IPS-20b (cell line): Measurements from ENCODE around the gene HAL.

Experiments used
- H3K27ac ChIP-seq: one replicate; pipeline ENCODE4 v1.5.1; 2013; ENCODE audit warnings: low read length
- H3K27me3 ChIP-seq: 2 replicates; pipeline ENCODE4 v1.6.1; 2013; ENCODE audit warnings: mild to moderate bottlenecking, low read length, inconsistent platforms; ENCODE audit not compliant: insufficient read depth
- H3K36me3 ChIP-seq: 2 replicates; pipeline ENCODE4 v1.6.1; 2013; ENCODE audit warnings: low read depth, mild to moderate bottlenecking, inconsistent platforms, low read length, moderate library complexity; ENCODE audit not compliant: insufficient read depth
- H3K4me1 ChIP-seq: 2 replicates; pipeline ENCODE4 v1.6.1; 2013; ENCODE audit warnings: mild to moderate bottlenecking, control low read depth, inconsistent platforms, low read length, moderate library complexity; ENCODE audit not compliant: insufficient read depth
- H3K4me3 ChIP-seq: 2 replicates; pipeline ENCODE4 v1.5.1; 2013; ENCODE audit warnings: mild to moderate bottlenecking, low read length, inconsistent platforms
- H3K9ac ChIP-seq: 2 replicates; pipeline ENCODE4 v1.6.1; 2013; ENCODE audit warnings: low read depth, mild to moderate bottlenecking, inconsistent platforms, low read length, moderate library complexity
- H3K9me3 ChIP-seq: 2 replicates; pipeline ENCODE4 v1.6.1; 2013; ENCODE audit warnings: mild to moderate bottlenecking, low read depth, low read length, inconsistent platforms; ENCODE audit not compliant: insufficient read depth

The HAL gene

DNA sequence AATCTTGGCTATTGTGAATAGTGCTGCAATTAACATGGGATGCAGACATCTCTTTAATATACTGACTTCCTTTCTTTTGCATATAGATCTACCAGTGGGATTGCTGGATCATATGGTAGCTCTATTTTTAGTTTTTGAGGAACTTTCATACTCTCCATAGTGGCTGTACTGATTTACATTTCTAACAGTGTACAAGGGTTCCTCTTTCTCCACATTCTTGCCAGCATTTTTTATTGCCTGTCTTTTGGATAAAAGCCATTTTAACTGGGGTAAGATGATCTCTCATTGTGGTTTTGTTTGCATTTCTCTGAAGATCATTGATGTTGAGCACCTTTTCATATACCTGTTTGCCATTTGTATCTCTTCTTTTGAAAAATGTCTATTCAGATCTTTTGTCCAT lies 44.6 kb downstream of the HAL start:
- H3K9ac ChIP-seq, result no peak overlapping the region
- no peaks in the 10 kb centered on the region for H3K36me3 ChIP-seq
- H3K27me3 ChIP-seq, result no peaks in the 10 kb centered on the region
- no peak overlapping the region for H3K27ac ChIP-seq
- H3K4me1 ChIP-seq, result peaks cover 12% of the 10 kb centered on the region
- H3K9me3 ChIP-seq, result no peaks in the 10 kb centered on the region
- no peak overlapping the region for H3K4me3 ChIP-seq

DNA sequence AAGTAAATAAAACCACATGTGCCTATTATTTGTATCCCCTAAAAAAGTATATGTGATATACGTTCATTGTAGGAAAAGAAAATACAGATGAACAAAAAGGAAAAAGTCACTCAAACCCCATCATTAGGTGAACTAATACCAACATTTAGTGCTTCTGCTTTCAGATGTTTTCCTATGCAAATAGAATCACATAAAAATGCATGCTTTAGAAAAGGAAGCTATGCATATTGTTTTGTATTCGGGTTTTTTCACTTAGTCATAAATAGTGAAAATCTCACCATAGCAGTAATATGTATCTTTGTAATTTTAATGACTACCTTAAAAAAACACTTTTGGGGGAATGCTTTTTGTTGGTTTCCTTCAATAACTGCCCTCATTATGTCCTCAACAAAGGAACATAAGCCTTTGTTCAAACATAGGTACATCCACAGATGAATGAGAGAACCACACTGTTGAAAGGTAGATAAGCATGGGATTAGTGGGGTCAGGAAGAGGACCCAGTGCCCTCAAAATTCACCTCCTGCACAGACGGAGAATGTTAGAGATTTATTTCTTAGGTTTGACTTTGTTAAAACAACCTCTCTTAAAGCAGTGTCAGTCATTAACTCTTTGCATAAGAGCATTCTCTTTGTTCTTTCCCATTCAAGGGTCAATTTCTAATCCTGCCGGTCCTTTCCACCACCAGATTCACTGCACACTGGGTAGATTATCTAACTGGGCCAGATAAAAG lies 46.5 kb downstream of the HAL start:
- Histone ChIP-seq H3K4me1 (peaks cover 14% of the 10 kb centered on the region), H3K4me3 (no peak overlapping the region; the same call in 1 of the 2 replicates), H3K27ac (no peak overlapping the region)

GRCh38 chr12:95944108-95944704 lies 51.9 kb downstream of the HAL start:
- Histone ChIP-seq H3K9ac (no peak overlapping the region), H3K4me1 (peaks cover 7% of the 10 kb centered on the region; the same call in 1 of the 2 replicates), H3K27ac (no peak overlapping the region), H3K27me3 (peaks cover 31% of the 10 kb centered on the region), H3K4me3 (peak overlapping the region; percentile 93; the same call in 1 of the 2 replicates), H3K36me3 (no peaks in the 10 kb centered on the region), H3K9me3 (no peaks in the 10 kb centered on the region)

More for the DNA sequence above, 46.5 kb downstream of the HAL start:
- Histone ChIP-seq H3K9ac (no peak overlapping the region), H3K36me3 (no peaks in the 10 kb centered on the region), H3K9me3 (no peaks in the 10 kb centered on the region), H3K27me3 (peaks cover 7% of the 10 kb centered on the region; the same call in 1 of the 2 replicates)

DNA sequence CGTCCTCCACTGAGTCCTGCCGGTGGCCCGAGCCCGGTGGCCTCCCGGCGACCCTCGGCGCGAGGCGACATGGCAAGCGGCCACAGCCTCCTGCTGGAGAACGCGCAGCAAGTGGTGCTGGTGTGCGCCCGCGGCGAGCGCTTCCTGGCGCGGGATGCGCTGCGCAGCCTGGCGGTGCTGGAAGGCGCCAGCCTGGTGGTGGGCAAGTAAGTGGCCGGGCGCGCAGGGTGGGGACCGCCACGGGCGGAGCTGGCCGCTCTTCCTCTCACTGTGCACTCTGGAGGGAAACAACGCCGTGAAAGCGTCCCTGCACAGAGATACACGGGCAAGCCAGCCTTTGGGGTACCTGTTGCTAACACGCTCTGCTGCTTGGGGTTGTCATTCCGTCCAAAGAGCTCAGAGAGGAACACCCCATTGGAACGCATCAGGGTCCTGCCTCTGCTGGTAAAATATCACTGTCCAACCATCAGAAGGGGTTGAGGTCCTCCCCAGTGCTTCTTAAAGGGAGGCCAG lies 52.8 kb downstream of the HAL start, which contains the start of gene AMDHD1:
Gene AMDHD1 (plus strand): TSS at position 2 of the 513 bp plus-strand sequence. CDS start 68 bp downstream, at position 70.
- H3K9me3 ChIP-seq, result no peaks in the 10 kb centered on the region
- H3K36me3 ChIP-seq, result no peaks in the 10 kb centered on the region
- peaks cover 5% of the 10 kb centered on the region; the same call in 1 of the 2 replicates for H3K4me1 ChIP-seq
- peak within 1 kb of the TSS; percentile 93 for H3K4me3 ChIP-seq
- H3K9ac ChIP-seq, result peak within 1 kb of the TSS; percentile 58; the same call in 1 of the 2 replicates
- no peak within 1 kb of the TSS for H3K27ac ChIP-seq
- H3K27me3 ChIP-seq, result peaks cover 31% of the 10 kb centered on the region

DNA sequence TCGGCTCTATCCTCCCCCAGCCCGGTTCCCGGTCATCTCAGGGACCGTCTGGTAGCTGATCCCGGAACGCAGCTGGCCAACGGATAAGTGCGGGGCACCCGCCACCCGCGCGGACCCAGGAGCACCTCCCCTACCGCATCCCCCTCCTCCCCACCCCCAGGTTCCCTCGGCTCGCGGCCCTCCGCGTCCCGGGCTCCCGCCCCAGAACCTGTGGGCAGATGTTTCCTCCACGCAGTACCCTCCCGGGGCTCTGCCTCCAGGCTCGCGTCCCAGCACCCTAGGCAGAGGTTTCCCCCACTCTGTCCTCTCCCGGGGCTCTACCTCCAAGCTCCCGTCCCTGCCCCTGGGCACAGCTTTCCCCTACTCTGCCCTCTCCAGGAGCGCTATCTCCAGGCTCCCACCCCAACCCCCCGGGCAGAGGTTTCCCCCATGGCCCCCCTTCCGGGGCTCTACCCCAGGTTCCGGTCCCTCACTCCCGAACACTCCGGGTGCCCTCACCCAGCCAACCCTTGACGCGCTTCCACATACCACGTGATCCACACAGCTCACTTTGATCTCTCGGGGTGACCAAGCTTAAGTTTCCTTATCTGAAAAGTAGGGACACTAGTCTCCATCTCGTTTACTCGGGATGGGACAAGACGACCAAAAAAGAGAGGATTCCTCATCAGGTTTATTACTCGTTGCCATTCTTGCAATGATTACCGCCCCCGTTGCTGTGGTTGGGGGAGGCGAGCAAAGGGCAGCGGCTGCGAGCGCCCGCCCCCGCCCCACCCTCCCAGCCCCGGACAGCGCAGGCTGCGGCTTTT lies 53.4 kb downstream of the HAL start, which contains the start of gene CCDC38:
Gene CCDC38 (minus strand): TSS at position 91 of the 806 bp plus-strand sequence. CDS start 6,105 bp downstream, outside the sequence.
- peak within 1 kb of the TSS; percentile 58; the same call in 1 of the 2 replicates for H3K9ac ChIP-seq
- H3K27me3 ChIP-seq, result peaks cover 31% of the 10 kb centered on the region
- no peaks in the 10 kb centered on the region for H3K36me3 ChIP-seq
- peak within 1 kb of the TSS; percentile 93 for H3K4me3 ChIP-seq
- peaks cover 5% of the 10 kb centered on the region; the same call in 1 of the 2 replicates for H3K4me1 ChIP-seq
- no peaks in the 10 kb centered on the region for H3K9me3 ChIP-seq
- H3K27ac ChIP-seq, result no peak within 1 kb of the TSS

- peaks cover 5% of the 10 kb centered on the region; the same call in 1 of the 2 replicates for H3K4me1 ChIP-seq
Measured at GRCh38 chr12:95942101-95942523, 54.0 kb downstream of the HAL start.

GRCh38 chr12:95940514-95940913 lies 55.6 kb downstream of the HAL start:
- Histone ChIP-seq H3K4me1 (peaks cover 3% of the 10 kb centered on the region; the same call in 1 of the 2 replicates), H3K9me3 (no peaks in the 10 kb centered on the region), H3K4me3 (no peak overlapping the region), H3K9ac (no peak overlapping the region), H3K27me3 (peaks cover 30% of the 10 kb centered on the region), H3K27ac (no peak overlapping the region), H3K36me3 (no peaks in the 10 kb centered on the region)

More at GRCh38 chr12:95942101-95942523, 54.0 kb downstream of the HAL start:
- no peaks in the 10 kb centered on the region for H3K9me3 ChIP-seq
- H3K9ac ChIP-seq, result peak overlapping the region; percentile 58; the same call in 1 of the 2 replicates
- H3K36me3 ChIP-seq, result no peaks in the 10 kb centered on the region
- no peak overlapping the region for H3K27ac ChIP-seq
- H3K4me3 ChIP-seq, result peak overlapping the region; percentile 93
- H3K27me3 ChIP-seq, result peaks cover 31% of the 10 kb centered on the region
